HG02981 (cell line): ENCODE results near the gene KLHL12.

Experiments
- ATAC-seq: cut with Tn5 transposase; IDR thresholded peaks from one replicate; pipeline ENCODE4 v1.9.1; 2021; ENCODE audit warnings: mild to moderate bottlenecking, moderate library complexity; ENCODE audit not compliant: unreplicated experiment

KLHL12 gene

GRCh38 chr1:202844259-202844658 is 82.8 kb downstream of the KLHL12 start:
- ATAC-seq, result no peak

GRCh38 chr1:202843081-202843480 is 84.0 kb downstream of the KLHL12 start:
- no peak for ATAC-seq
